HT-29 (cell line): ENCODE data around the gene ACE. TPM values are rescaled to one million over a fixed set of nuclear protein-coding genes. Genes with fewer than 3 reads are reported as not detected.

ENCODE experiments used
- DNase-seq: peaks from one replicate; pipeline ENCODE4 v3.0.0-alpha.2; 2015; ENCODE audit warnings: low spot score
- total RNA-seq: library from RNA; depleted of rRNA; stranded (reverse); fragments of >200 nt; shearing (Covaris generic); gene quantifications from 2 replicates; pipeline ENCODE4 v1.2.3, GENCODE V29; 2014; rRNA removed

Gene ACE
- 3.1 TPM in 1 of 2 replicates, not detected in the other for total RNA-seq

GRCh38 chr17:63476854-63477479 lies at the start of gene ACE:
TSS of gene ACE (plus strand) at chr17:63477061. CDS start at chr17:63477095, 34 bp downstream.
- no peak for DNase-seq

- no peak for DNase-seq
These were observed 47.1 kb upstream of the ACE start for GRCh38 chr17:63429766-63430165.

- no peak for DNase-seq
These were observed 46.6 kb upstream of the ACE start for GRCh38 chr17:63430223-63430622.

- DNase-seq: no peak
These were observed 45.3 kb upstream of the ACE start for GRCh38 chr17:63431618-63431938.

- DNase-seq: peak; percentile 57
These were observed 44.7 kb upstream of the ACE start for GRCh38 chr17:63431939-63432804.

GRCh38 chr17:63433746-63434591 lies 42.9 kb upstream of the ACE start:
- no peak for DNase-seq

GRCh38 chr17:63434951-63435571 lies 41.8 kb upstream of the ACE start:
- no peak for DNase-seq

GRCh38 chr17:63435681-63436522 lies 41.0 kb upstream of the ACE start:
- DNase-seq: no peak

- no peak for DNase-seq
These were observed 40.2 kb upstream of the ACE start for GRCh38 chr17:63436523-63437110.

GRCh38 chr17:63437287-63438091 lies 39.4 kb upstream of the ACE start:
- DNase-seq: no peak

GRCh38 chr17:63438092-63439051 lies 38.5 kb upstream of the ACE start:
- DNase-seq: no peak

GRCh38 chr17:63439687-63440086 lies 37.2 kb upstream of the ACE start:
- DNase-seq: no peak

GRCh38 chr17:63440127-63440769 lies 36.6 kb upstream of the ACE start:
- DNase-seq: no peak

- no peak for DNase-seq
These were observed 36.0 kb upstream of the ACE start for GRCh38 chr17:63440770-63441335.

- no peak for DNase-seq
These were observed 35.2 kb upstream of the ACE start for GRCh38 chr17:63441654-63442053.

GRCh38 chr17:63442074-63442473 lies 34.8 kb upstream of the ACE start:
- no peak for DNase-seq

GRCh38 chr17:63442549-63443035 lies 34.3 kb upstream of the ACE start:
- DNase-seq: no peak
